Activated CD4-positive, alpha-beta T cell treated with anti-CD3 and anti-CD28 coated beads, Interleukin-2, Interleukin-6, amounts not matched to agents 100 ng/mL and 50 ng/mL, durations not matched to agents 16 hours and 8 hours (primary cell): ENCODE results near the gene SERPINA1.
A peak's percentile ranks its signal among the peaks of the same experiment; 100 is the strongest.

Experiments
- DNase-seq: peaks from one replicate; pipeline ENCODE4 v3.0.0-alpha.2; 2020

SERPINA1 gene

GRCh38 chr14:94345344-94346064 lies 42.9 kb downstream of the SERPINA1 start:
- DNase-seq, result no peak

GRCh38 chr14:94344389-94344788 lies 44.0 kb downstream of the SERPINA1 start:
- DNase-seq, result no peak

- DNase-seq, result no peak
Measured at GRCh38 chr14:94343238-94344005, 45.0 kb downstream of the SERPINA1 start.

GRCh38 chr14:94342334-94342934 lies 46.0 kb downstream of the SERPINA1 start:
- DNase-seq, result peak; percentile 7

- peak; percentile 5 for DNase-seq
Measured at GRCh38 chr14:94341656-94342333, 46.6 kb downstream of the SERPINA1 start.

GRCh38 chr14:94340533-94340932 lies 47.9 kb downstream of the SERPINA1 start:
- DNase-seq, result no peak

GRCh38 chr14:94338023-94338422 lies 50.4 kb downstream of the SERPINA1 start:
- DNase-seq, result no peak

GRCh38 chr14:94337274-94337673 lies 51.1 kb downstream of the SERPINA1 start:
- no peak for DNase-seq

GRCh38 chr14:94334872-94335271 lies 53.5 kb downstream of the SERPINA1 start:
- no peak for DNase-seq

GRCh38 chr14:94332587-94332986 lies 55.8 kb downstream of the SERPINA1 start:
- DNase-seq, result no peak

GRCh38 chr14:94332063-94332583 lies 56.3 kb downstream of the SERPINA1 start:
- no peak for DNase-seq

- no peak for DNase-seq
Measured at GRCh38 chr14:94331462-94331861, 56.9 kb downstream of the SERPINA1 start.

- no peak for DNase-seq
Measured at GRCh38 chr14:94330857-94331256, 57.5 kb downstream of the SERPINA1 start.

- DNase-seq, result no peak
Measured at GRCh38 chr14:94330432-94330831, 58.0 kb downstream of the SERPINA1 start.

GRCh38 chr14:94329857-94330256 lies 58.5 kb downstream of the SERPINA1 start:
- no peak for DNase-seq

- no peak for DNase-seq
Measured at GRCh38 chr14:94328196-94328595, 60.2 kb downstream of the SERPINA1 start.
